Measurements from ENCODE around the gene CHCHD10. TPM values are rescaled to one million over a fixed set of nuclear protein-coding genes. Genes with fewer than 3 reads are reported as not detected.
A peak's percentile ranks its signal among the peaks of the same experiment; 100 is the strongest.

Gene CHCHD10
- total and polyA plus RNA-seq, 2 of the 13 experiments (the other 11 are each of a cell fraction or from before 2014, with no cell fraction given), result 37.0 to 62.8 TPM

- TF ChIP-seq, protein P1, sequence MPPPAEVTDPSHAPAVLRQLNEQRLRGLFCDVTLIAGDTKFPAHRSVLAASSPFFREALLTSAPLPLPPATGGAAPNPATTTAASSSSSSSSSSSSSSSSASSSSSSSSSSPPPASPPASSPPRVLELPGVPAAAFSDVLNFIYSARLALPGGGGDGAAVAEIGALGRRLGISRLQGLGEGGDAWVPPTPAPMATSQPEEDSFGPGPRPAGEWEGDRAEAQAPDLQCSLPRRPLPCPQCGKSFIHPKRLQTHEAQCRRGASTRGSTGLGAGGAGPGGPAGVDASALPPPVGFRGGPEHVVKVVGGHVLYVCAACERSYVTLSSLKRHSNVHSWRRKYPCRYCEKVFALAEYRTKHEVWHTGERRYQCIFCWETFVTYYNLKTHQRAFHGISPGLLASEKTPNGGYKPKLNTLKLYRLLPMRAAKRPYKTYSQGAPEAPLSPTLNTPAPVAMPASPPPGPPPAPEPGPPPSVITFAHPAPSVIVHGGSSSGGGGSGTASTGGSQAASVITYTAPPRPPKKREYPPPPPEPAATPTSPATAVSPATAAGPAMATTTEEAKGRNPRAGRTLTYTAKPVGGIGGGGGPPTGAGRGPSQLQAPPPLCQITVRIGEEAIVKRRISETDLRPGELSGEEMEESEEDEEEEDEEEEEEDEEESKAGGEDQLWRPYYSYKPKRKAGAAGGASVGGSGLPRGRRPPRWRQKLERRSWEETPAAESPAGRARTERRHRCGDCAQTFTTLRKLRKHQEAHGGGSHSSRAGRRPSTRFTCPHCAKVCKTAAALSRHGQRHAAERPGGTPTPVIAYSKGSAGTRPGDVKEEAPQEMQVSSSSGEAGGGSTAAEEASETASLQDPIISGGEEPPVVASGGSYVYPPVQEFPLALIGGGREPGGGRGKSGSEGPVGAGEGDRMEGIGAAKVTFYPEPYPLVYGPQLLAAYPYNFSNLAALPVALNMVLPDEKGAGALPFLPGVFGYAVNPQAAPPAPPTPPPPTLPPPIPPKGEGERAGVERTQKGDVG (CRISPR knock-in tag; IDR thresholded peaks at IDR 0.05; ENCODE audit: borderline replicate concordance), result no peak
- no peak for TF ChIP-seq LCORL (IDR thresholded peaks at IDR 0.05)
- TF ChIP-seq LCORL (CRISPR knock-in tag; IDR thresholded peaks at IDR 0.05), result peak; percentile 97
- peak; percentile 12; the same call in 1 of the 2 replicates for TF ChIP-seq NFKB2 (CRISPR knock-in tag; IDR thresholded peaks at IDR 0.05; ENCODE audit: borderline replicate concordance)
- peak; percentile 75; the same call in 1 of the 2 replicates for TF ChIP-seq MAF1 (CRISPR knock-in tag; IDR thresholded peaks at IDR 0.05; ENCODE audit: borderline replicate concordance)
- no peak for TF ChIP-seq ZNF790 (CRISPR knock-in tag; IDR thresholded peaks at IDR 0.05; ENCODE audit: borderline replicate concordance)
- peak; percentile 59; the same call in 1 of the 2 replicates for TF ChIP-seq NAIF1 (CRISPR knock-in tag; IDR thresholded peaks at IDR 0.05; ENCODE audit: borderline replicate concordance)
- TF ChIP-seq YY1 (IDR thresholded peaks at IDR 0.05; ENCODE audit: insufficient read depth, insufficient replicate concordance, low read depth, low read length), result peak; percentile 88
- peak; percentile 83 for TF ChIP-seq HNF1B (CRISPR knock-in tag; IDR thresholded peaks at IDR 0.05)
- peak; percentile 83 for TF ChIP-seq XRCC5 (optimal IDR thresholded peaks at IDR 0.05; ENCODE audit: low read length)
- TF ChIP-seq, protein P2, sequence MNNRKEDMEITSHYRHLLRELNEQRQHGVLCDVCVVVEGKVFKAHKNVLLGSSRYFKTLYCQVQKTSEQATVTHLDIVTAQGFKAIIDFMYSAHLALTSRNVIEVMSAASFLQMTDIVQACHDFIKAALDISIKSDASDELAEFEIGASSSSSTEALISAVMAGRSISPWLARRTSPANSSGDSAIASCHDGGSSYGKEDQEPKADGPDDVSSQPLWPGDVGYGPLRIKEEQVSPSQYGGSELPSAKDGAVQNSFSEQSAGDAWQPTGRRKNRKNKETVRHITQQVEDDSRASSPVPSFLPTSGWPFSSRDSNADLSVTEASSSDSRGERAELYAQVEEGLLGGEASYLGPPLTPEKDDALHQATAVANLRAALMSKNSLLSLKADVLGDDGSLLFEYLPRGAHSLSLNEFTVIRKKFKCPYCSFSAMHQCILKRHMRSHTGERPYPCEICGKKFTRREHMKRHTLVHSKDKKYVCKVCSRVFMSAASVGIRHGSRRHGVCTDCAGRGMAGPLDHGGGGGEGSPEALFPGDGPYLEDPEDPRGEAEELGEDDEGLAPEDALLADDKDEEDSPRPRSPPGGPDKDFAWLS (CRISPR knock-in tag; IDR thresholded peaks at IDR 0.05; ENCODE audit: borderline replicate concordance), result no peak
- TF ChIP-seq ZNF121 (CRISPR knock-in tag; IDR thresholded peaks at IDR 0.05), result peak; percentile 36
- TF ChIP-seq FIP1L1 (IDR thresholded peaks at IDR 0.05; ENCODE audit: borderline replicate concordance, insufficient read depth, low read depth, low read length), result no peak
- no peak; the same call in none of the 2 replicates for TF ChIP-seq MXD4 (CRISPR knock-in tag; IDR thresholded peaks at IDR 0.05)
- TF ChIP-seq, protein P3, sequence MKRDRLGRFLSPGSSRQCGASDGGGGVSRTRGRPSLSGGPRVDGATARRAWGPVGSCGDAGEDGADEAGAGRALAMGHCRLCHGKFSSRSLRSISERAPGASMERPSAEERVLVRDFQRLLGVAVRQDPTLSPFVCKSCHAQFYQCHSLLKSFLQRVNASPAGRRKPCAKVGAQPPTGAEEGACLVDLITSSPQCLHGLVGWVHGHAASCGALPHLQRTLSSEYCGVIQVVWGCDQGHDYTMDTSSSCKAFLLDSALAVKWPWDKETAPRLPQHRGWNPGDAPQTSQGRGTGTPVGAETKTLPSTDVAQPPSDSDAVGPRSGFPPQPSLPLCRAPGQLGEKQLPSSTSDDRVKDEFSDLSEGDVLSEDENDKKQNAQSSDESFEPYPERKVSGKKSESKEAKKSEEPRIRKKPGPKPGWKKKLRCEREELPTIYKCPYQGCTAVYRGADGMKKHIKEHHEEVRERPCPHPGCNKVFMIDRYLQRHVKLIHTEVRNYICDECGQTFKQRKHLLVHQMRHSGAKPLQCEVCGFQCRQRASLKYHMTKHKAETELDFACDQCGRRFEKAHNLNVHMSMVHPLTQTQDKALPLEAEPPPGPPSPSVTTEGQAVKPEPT (CRISPR knock-in tag; IDR thresholded peaks at IDR 0.05; ENCODE audit: low read depth), result no peak
- TF ChIP-seq SRF (IDR thresholded peaks at IDR 0.05; ENCODE audit: low read depth, low read length), result no peak
- peak; percentile 94 for TF ChIP-seq RBFOX2 (IDR thresholded peaks at IDR 0.05; ENCODE audit: low read depth, low read length)
- TF ChIP-seq HNRNPLL (IDR thresholded peaks at IDR 0.05; ENCODE audit: low read depth, low read length, poor library complexity, severe bottlenecking), result peak; percentile 82
- TF ChIP-seq MAX (IDR thresholded peaks at IDR 0.05), result peak; percentile 86
Measured at GRCh38 chr22:23767673-23768548, at the start of gene CHCHD10 (continued).
